GM12878 (cell line): ENCODE results near the gene COQ8B. TPM values are rescaled to one million over a fixed set of nuclear protein-coding genes. Genes with fewer than 3 reads are reported as not detected.
"Not testable (repeated sequence)": the region's sequence is repeated elsewhere in the genome, so short reads cannot be mapped to it uniquely, and the experiment has no call there.

ENCODE experiments used
- ATAC-seq: fragments of 200-7000 bp; cut with Tn5 transposase; 3 replicates; pipeline ENCODE4 v1.9.1; 2020; ENCODE audit warnings: mild to moderate bottlenecking, moderate library complexity
- BruUV-seq: library from RNA; stranded (reverse); fragments of 400-500 nt; replicated peaks from 2 replicates; lab custom pipeline; 2021; lab: Mats Ljungman, UMichigan
- CTCF ChIA-PET: fragments of 300-600 bp; sonication (Branson Sonifier 250); formaldehyde crosslinking; extraction: SDS; loops from one replicate; lab custom pipeline; 2021; ENCODE audit warnings: inconsistent platforms; lab: Yijun Ruan, JAX
- POLR2A ChIA-PET: fragments of 350-600 bp; formaldehyde crosslinking; extraction: SDS; loops from one replicate; lab custom pipeline; 2021; ENCODE audit warnings: inconsistent platforms; lab: Charles Lee
- RAD21 ChIA-PET: fragments of 300-600 bp; sonication (Branson Sonifier 250); formaldehyde crosslinking; loops from one replicate; lab custom pipeline; 2023; ENCODE audit warnings: antibody characterized with exemption; ENCODE audit not compliant: unreplicated experiment; lab: Charles Lee
- SMC1A ChIA-PET: fragments of 300-600 bp; sonication (Branson Sonifier 250); formaldehyde crosslinking; loops from one replicate; lab custom pipeline; 2023; ENCODE audit not compliant: unreplicated experiment, uncharacterized antibody; lab: Charles Lee
- DNase-seq: peaks from one replicate; pipeline ENCODE4 v3.0.0-alpha.2; 2011; ENCODE audit warnings: low read depth, low spot score
- FAIRE-seq: peaks from 3 replicates; lab custom pipeline; 2011; peaks lifted over from hg19 to GRCh38; lab: Jason Lieb, UNC
- H2AFZ ChIP-seq: 2 replicates; pipeline ENCODE4 v1.6.0; 2011; ENCODE audit warnings: low read depth, low read length, control low read depth; ENCODE audit not compliant: control insufficient read depth
- H3K27ac ChIP-seq: 2 replicates; pipeline ENCODE4 v1.5.1; 2011; ENCODE audit warnings: control low read depth; ENCODE audit not compliant: control insufficient read depth, insufficient read depth
- H3K27me3 ChIP-seq, 2 experiments: replicated peaks in 1 of 2; 2 replicates each; pipeline versions ENCODE4 v1.6.0 to v1.6.1; 2011; ENCODE audit warnings: low read length in 1 of 2; ENCODE audit not compliant: control insufficient read depth in 2 of 2, insufficient read depth in 2 of 2
- H3K36me3 ChIP-seq, 2 experiments: 2 replicates each; pipeline ENCODE4 v1.5.1; 2011; ENCODE audit warnings: low read length in 1 of 2; ENCODE audit not compliant: control insufficient read depth in 2 of 2, insufficient read depth in 2 of 2
- H3K4me1 ChIP-seq: 2 replicates; pipeline ENCODE4 v1.6.1; 2011; ENCODE audit warnings: mild to moderate bottlenecking, low read length, moderate library complexity, mixed read lengths; ENCODE audit not compliant: control insufficient read depth, insufficient read depth
- H3K4me2 ChIP-seq: 2 replicates; pipeline ENCODE4 v1.6.0; 2011; ENCODE audit warnings: control low read depth; ENCODE audit not compliant: control insufficient read depth, insufficient read depth
- H3K4me3 ChIP-seq: fragments of 200-600 bp; sonication (generic); 2 replicates; pipeline ENCODE4 v1.5.1; 2016
- H3K79me2 ChIP-seq: 2 replicates; pipeline ENCODE4 v1.6.0; 2011; ENCODE audit warnings: low read length; ENCODE audit not compliant: control insufficient read depth, insufficient read depth
- H3K9ac ChIP-seq: 2 replicates; pipeline ENCODE4 v1.8.0; 2011; ENCODE audit warnings: low read length, control low read depth, mixed read lengths; ENCODE audit not compliant: control insufficient read depth, insufficient read depth
- H3K9me3 ChIP-seq: replicated peaks from 3 replicates; pipeline ENCODE4 v1.5.1; 2011; ENCODE audit warnings: mild to moderate bottlenecking, low read length; ENCODE audit not compliant: control insufficient read depth, insufficient read depth
- H4K20me1 ChIP-seq: 2 replicates; pipeline ENCODE4 v1.6.0; 2011; ENCODE audit not compliant: control insufficient read depth, insufficient read depth
- HCFC1 ChIP-seq: fragments of 150-350 bp; IDR thresholded peaks from 2 replicates; pipeline ENCODE4 v1.6.1; 2014; ENCODE audit warnings: low read length
- NKRF ChIP-seq: fragments of 450-650 bp; conservative IDR thresholded peaks from 2 replicates; pipeline ENCODE4 v1.6.1; 2017; ENCODE audit warnings: mild to moderate bottlenecking, moderate library complexity
- POLR2A ChIP-seq: IDR thresholded peaks from 2 replicates; pipeline ENCODE4 v1.6.1; 2011; ENCODE audit warnings: low read depth, mild to moderate bottlenecking, low read length
- POLR2AphosphoS2 ChIP-seq: IDR thresholded peaks from 2 replicates; pipeline ENCODE4 v1.6.1; 2011; ENCODE audit warnings: low read depth, mild to moderate bottlenecking, low read length, improper control_type of control experiment, moderate library complexity
- SUZ12 ChIP-seq: fragments of 200-600 bp; sonication (generic); IDR thresholded peaks from one replicate; pipeline ENCODE4 v1.6.1; 2018; ENCODE audit warnings: antibody characterized with exemption, mild to moderate bottlenecking; ENCODE audit not compliant: unreplicated experiment
- ZBED1 ChIP-seq: IDR thresholded peaks from 2 replicates; pipeline ENCODE4 v1.6.1; 2016; ENCODE audit warnings: borderline replicate concordance
- WGBS: methylation state at CpG from one replicate; pipeline ENCODE4 v1.1.6; 2016; ENCODE audit warnings: low lambda C conversion rate; ENCODE audit not compliant: insufficient replicate concordance, insufficient coverage; ENCODE audit errors: missing lambda C conversion rate; 5-methylcytosine and 5-hydroxymethylcytosine counted together
- in situ Hi-C: fragments of 300-500 bp; cut with MboI; formaldehyde crosslinking; loops from 9 replicates; pipeline ENCODE4 v1.14.3; 2018; ENCODE audit warnings: mixed read lengths
- intact Hi-C: fragments of 100-400 bp; cut with micrococcal nuclease; formaldehyde crosslinking; loops from one replicate; pipeline ENCODE4 v1.14.2; 2022; ENCODE audit not compliant: unreplicated experiment
- polyA plus RNA-seq, 11 experiments: library from polyadenylated mRNA; depleted of rRNA in 4 of 11; unstranded in 6 of 11; stranded (reverse) in 5 of 11; fragments of >200 nt; fragmentation: Nextera tagmentation in 4 of 11; fragmentation: Illumina TruSeq in 1 of 11; extraction: Ambion mirVana in 4 of 11; extraction: Trizol in 1 of 11; gene quantifications; 1 replicate in 1 of 11; 2 replicates in 10 of 11; pipeline versions ENCODE4 v1.2.1 to v1.2.3, GENCODE V29; 2011 to 2016; ENCODE audit warnings: inconsistent platforms in 2 of 11, missing spikeins in 2 of 11, low read depth in 1 of 11
- total RNA-seq, 4 experiments: library from RNA; depleted of rRNA in 3 of 4; stranded (reverse); fragments of >200 nt in 3 of 4; fragmentation: Illumina TruSeq in 1 of 4; extraction: Trizol in 1 of 4; gene quantifications; 2 replicates each; pipeline versions ENCODE4 v1.2.1 to v1.2.3, GENCODE V29; 2013 to 2021

The COQ8B gene
- total and polyA plus RNA-seq, 10 of the 15 experiments (the other 5 are each of a cell fraction or from before 2014, with no cell fraction given), result 0.39 to 37.1 (median 16.8) TPM

GRCh38 chr19:40766385-40766784 is 49.7 kb upstream of the COQ8B start:
- H3K4me2 ChIP-seq, H3K79me2 ChIP-seq, H2AFZ ChIP-seq, POLR2A ChIA-PET, H3K4me1 ChIP-seq, BruUV-seq, H3K4me3 ChIP-seq, SMC1A ChIA-PET, H4K20me1 ChIP-seq, H3K9me3 ChIP-seq, H3K27me3 ChIP-seq, intact Hi-C loops, ATAC-seq, FAIRE-seq, in situ Hi-C loops, H3K27ac ChIP-seq, H3K9ac ChIP-seq, CTCF ChIA-PET, DNase-seq, RAD21 ChIA-PET: not testable (repeated sequence)
- peaks cover 36 to 40% of the 10 kb centered on the region in 2 experiments; a peak in 3 of 4 replicates for H3K36me3 ChIP-seq
- 0 out of 2 replicates have a peak, but pooled peaks have one; percentile 1 for TF ChIP-seq ZBED1
- WGBS, result 95% methylated on average over 13 of the region's 13 CpGs

GRCh38 chr19:40763963-40764362 is 47.3 kb upstream of the COQ8B start:
- intact Hi-C loops (no loop called here), in situ Hi-C loops (no loop called here)
- peaks cover 3% of the 10 kb centered on the region for H4K20me1 ChIP-seq
- POLR2A ChIA-PET, result no interaction called here
- DNase-seq, result no peak
- H3K4me1 ChIP-seq, result no peaks in the 10 kb centered on the region
- H3K4me2 ChIP-seq, result no peak overlapping the region
- WGBS, result 88% methylated on average over 10 of the region's 10 CpGs
- SMC1A ChIA-PET, result interaction anchor here (1.3 kb wide), 1 partner anchor 10 kb away, joined by 3 read pairs; no protein-coding TSS in a partner anchor
- no peaks in the 10 kb centered on the region for H3K9me3 ChIP-seq
- ATAC-seq, result no peak
- TF ChIP-seq POLR2A (peak; percentile 38), POLR2AphosphoS2 (no peak), HCFC1 (no peak), SUZ12 (no peak), NKRF (no peak)
- H2AFZ ChIP-seq, result no peak overlapping the region
- FAIRE-seq, result no peak
- no peak overlapping the region for H3K9ac ChIP-seq
- BruUV-seq, result no TSS peak
- no peaks in the 10 kb centered on the region for H3K27me3 ChIP-seq
- H3K36me3 ChIP-seq, result peaks cover 52 to 60% of the 10 kb centered on the region in 2 experiments
- CTCF ChIA-PET, result no interaction called here
- no peak overlapping the region for H3K27ac ChIP-seq
- H3K79me2 ChIP-seq, result peaks cover 5% of the 10 kb centered on the region
- no peak overlapping the region for H3K4me3 ChIP-seq
- RAD21 ChIA-PET, result no interaction called here
